GM23338 (cell line): ENCODE results near the gene IPPK. TPM values are rescaled to one million over a fixed set of nuclear protein-coding genes. Genes with fewer than 3 reads are reported as not detected.

Experiments used
- ATAC-seq: fragments of 200-7000 bp; cut with Tn5 transposase; 3 replicates; pipeline ENCODE4 v1.9.1; 2020
- DNase-seq: peaks from one replicate; pipeline ENCODE4 v3.0.0-alpha.2; 2015; ENCODE audit warnings: low spot score
- H2AFZ ChIP-seq: fragments of 200-600 bp; sonication (generic); 2 replicates; pipeline ENCODE4 v1.8.0; 2016; ENCODE audit warnings: antibody characterized with exemption, mild to moderate bottlenecking, moderate library complexity
- H3F3A ChIP-seq: fragments of 200-600 bp; sonication (generic); replicated peaks from 2 replicates; pipeline ENCODE4 v1.8.0; 2017; ENCODE audit warnings: antibody characterized with exemption, mixed run types, low read depth
- H3K27ac ChIP-seq: fragments of 200-600 bp; sonication (generic); 2 replicates; pipeline ENCODE4 v1.6.1; 2016; ENCODE audit warnings: low read depth
- H3K27me3 ChIP-seq: fragments of 200-600 bp; sonication (generic); 2 replicates; pipeline ENCODE4 v1.8.0; 2016; ENCODE audit warnings: mild to moderate bottlenecking, mixed run types, moderate library complexity; ENCODE audit not compliant: insufficient read depth
- H3K36me3 ChIP-seq: fragments of 200-600 bp; sonication (generic); 2 replicates; pipeline ENCODE4 v1.8.0; 2016; ENCODE audit warnings: mild to moderate bottlenecking; ENCODE audit not compliant: insufficient read depth
- H3K4me1 ChIP-seq: fragments of 200-600 bp; sonication (generic); 2 replicates; pipeline ENCODE4 v1.8.0; 2016; ENCODE audit warnings: mild to moderate bottlenecking, moderate library complexity; ENCODE audit not compliant: insufficient read depth
- H3K4me2 ChIP-seq: fragments of 200-600 bp; sonication (generic); 2 replicates; pipeline ENCODE4 v1.7.1; 2017; ENCODE audit warnings: mixed run types
- H3K4me3 ChIP-seq: fragments of 200-600 bp; sonication (generic); 2 replicates; pipeline ENCODE4 v1.6.1; 2016; ENCODE audit warnings: mixed run types
- H3K79me2 ChIP-seq: fragments of 200-600 bp; sonication (generic); replicated peaks from 2 replicates; pipeline ENCODE4 v1.8.0; 2017; ENCODE audit warnings: mild to moderate bottlenecking; ENCODE audit not compliant: insufficient read depth
- H3K9me2 ChIP-seq: fragments of 200-600 bp; sonication (generic); 2 replicates; pipeline ENCODE4 v1.8.0; 2017; ENCODE audit not compliant: insufficient read depth
- H4K20me1 ChIP-seq: fragments of 200-600 bp; sonication (generic); replicated peaks from 2 replicates; pipeline ENCODE4 v1.8.0; 2017; ENCODE audit warnings: mild to moderate bottlenecking; ENCODE audit not compliant: insufficient read depth
- H3K27ac Mint-ChIP-seq: 2 replicates; pipeline ENCODE4 v1.8.0; 2020; ENCODE audit warnings: inconsistent platforms, mild to moderate bottlenecking, moderate library complexity, mixed read lengths
- H3K27me3 Mint-ChIP-seq: 3 replicates; pipeline ENCODE4 v1.8.0; 2022; ENCODE audit warnings: low read depth, mild to moderate bottlenecking, moderate library complexity, mixed read lengths, inconsistent platforms; ENCODE audit not compliant: insufficient read depth, poor library complexity
- H3K36me3 Mint-ChIP-seq: 3 replicates; pipeline ENCODE4 v1.8.0; 2021; ENCODE audit warnings: low read depth, mild to moderate bottlenecking, inconsistent platforms, moderate library complexity, mixed read lengths
- H3K4me1 Mint-ChIP-seq: 3 replicates; pipeline ENCODE4 v1.8.0; 2020; ENCODE audit warnings: mild to moderate bottlenecking, inconsistent platforms, mixed read lengths
- H3K4me3 Mint-ChIP-seq: 3 replicates; pipeline ENCODE4 v1.8.0; 2021; ENCODE audit warnings: moderate library complexity, mild to moderate bottlenecking, inconsistent platforms, mixed read lengths
- H3K9me3 Mint-ChIP-seq: 3 replicates; pipeline ENCODE4 v1.8.0; 2020; ENCODE audit warnings: moderate library complexity, mild to moderate bottlenecking, inconsistent platforms, mixed read lengths
- CREB1 ChIP-seq: fragments of 250-450 bp; sonication (Bioruptor Pico); IDR thresholded peaks from 2 replicates; pipeline ENCODE4 v1.5.0; 2020; ENCODE audit warnings: low read depth, mild to moderate bottlenecking, moderate library complexity
- CTCF ChIP-seq, 2 experiments: fragments of 200-600 bp in 1 of 2; sonication (generic) in 1 of 2; conservative IDR thresholded peaks; 2 replicates each; pipeline versions ENCODE4 v1.5.1 to v1.6.1; 2016 to 2017; ENCODE audit warnings: antibody characterized with exemption in 2 of 2, low read depth in 2 of 2, mild to moderate bottlenecking in 2 of 2, moderate library complexity in 1 of 2
- ETS1 ChIP-seq: IDR thresholded peaks from 2 replicates; pipeline ENCODE4 v1.6.1; 2016; ENCODE audit warnings: antibody characterized with exemption
- EZH2 ChIP-seq: fragments of 200-600 bp; sonication (generic); IDR thresholded peaks from one replicate; pipeline ENCODE4 v1.8.0; 2017; ENCODE audit warnings: antibody characterized with exemption, mild to moderate bottlenecking, low read depth; ENCODE audit not compliant: unreplicated experiment
- EZH2phosphoT487 ChIP-seq: fragments of 200-600 bp; sonication (generic); IDR thresholded peaks from one replicate; pipeline ENCODE4 v1.8.1; 2018; ENCODE audit warnings: antibody characterized with exemption; ENCODE audit not compliant: unreplicated experiment
- JUNB ChIP-seq: IDR thresholded peaks from one replicate; pipeline ENCODE4 v1.6.1; 2016; ENCODE audit warnings: antibody characterized with exemption; ENCODE audit not compliant: unreplicated experiment
- NANOG ChIP-seq: IDR thresholded peaks from 2 replicates; pipeline ENCODE4 v1.6.1; 2016; ENCODE audit warnings: antibody characterized with exemption, borderline replicate concordance
- POLR2AphosphoS5 ChIP-seq: IDR thresholded peaks from 2 replicates; pipeline ENCODE4 v1.6.1; 2016; ENCODE audit warnings: antibody characterized with exemption, low read depth
- REST ChIP-seq: IDR thresholded peaks from one replicate; pipeline ENCODE4 v1.6.1; 2018; ENCODE audit warnings: antibody characterized with exemption; ENCODE audit not compliant: unreplicated experiment
- STAT1 ChIP-seq: IDR thresholded peaks from one replicate; pipeline ENCODE4 v1.6.1; 2016; ENCODE audit warnings: antibody characterized with exemption; ENCODE audit not compliant: unreplicated experiment
- ZNF114 ChIP-seq: fragments of 250-450 bp; sonication (Bioruptor Pico); IDR thresholded peaks from 2 replicates; pipeline ENCODE4 v1.5.0; 2020; ENCODE audit warnings: mild to moderate bottlenecking, moderate library complexity
- ZNF331 ChIP-seq: fragments of 250-450 bp; sonication (Bioruptor Pico); IDR thresholded peaks from 2 replicates; pipeline ENCODE4 v1.5.0; 2020; ENCODE audit warnings: low read depth, mild to moderate bottlenecking, moderate library complexity
- ZNF462 ChIP-seq: fragments of 250-450 bp; sonication (Bioruptor Pico); IDR thresholded peaks from 2 replicates; pipeline ENCODE4 v1.5.0; 2020; ENCODE audit warnings: mild to moderate bottlenecking, moderate library complexity
- polyA plus RNA-seq: library from polyadenylated mRNA; unstranded; fragments of >200 nt; fragmentation: Nextera tagmentation; extraction: Ambion mirVana; gene quantifications from 2 replicates; pipeline ENCODE4 v1.2.1, GENCODE V29; 2016
- total RNA-seq: library from RNA; depleted of rRNA; stranded (reverse); fragments of >200 nt; shearing (Covaris generic); gene quantifications from 2 replicates; pipeline ENCODE4 v1.2.3, GENCODE V29; 2014

The IPPK gene
- total and polyA plus RNA-seq, 2 experiments from 2014 or later: 6.5 to 17.5 TPM

- Histone ChIP-seq H3K27ac (no peak overlapping the region), H3K4me1 (no peaks in the 10 kb centered on the region), H2AFZ (no peak overlapping the region), H3F3A (no peaks in the 10 kb centered on the region), H3K4me2 (no peak overlapping the region), H3K36me3 (peaks cover 5% of the 10 kb centered on the region; the same call in 1 of the 2 replicates), H3K27me3 (no peaks in the 10 kb centered on the region), H3K79me2 (no peaks in the 10 kb centered on the region), H3K9me2 (no peaks in the 10 kb centered on the region; the same call in 1 of the 2 replicates), H4K20me1 (no peaks in the 10 kb centered on the region), H3K4me3 (no peak overlapping the region)
- no peak overlapping the region for H3K27ac Mint-ChIP-seq
- no peaks in the 10 kb centered on the region for H3K4me1 Mint-ChIP-seq
- H3K4me3 Mint-ChIP-seq: no peak overlapping the region
- TF ChIP-seq ZNF462 (CRISPR knock-in tag) (no peak), REST (no peak), EZH2 (no peak), EZH2phosphoT487 (no peak), ZNF331 (CRISPR knock-in tag) (no peak), POLR2AphosphoS5 (no peak), CREB1 (no peak), STAT1 (no peak), JUNB (no peak), NANOG (no peak), ETS1 (no peak), CTCF (conservative IDR thresholded peaks at IDR 0.05; ENCODE audit: low read depth in 2 of 2) (no peak), ZNF114 (CRISPR knock-in tag) (no peak)
- H3K36me3 Mint-ChIP-seq: peaks cover 9% of the 10 kb centered on the region
- peaks cover 21% of the 10 kb centered on the region for H3K9me3 Mint-ChIP-seq
- DNase-seq (no peak), ATAC-seq (no peak)
- peaks cover 10% of the 10 kb centered on the region for H3K27me3 Mint-ChIP-seq
Observed at GRCh38 chr9:92601451-92601850, 68.5 kb downstream of the IPPK start.
